ENCODE data around the gene IL25.
"Not testable (repeated sequence)": the region's sequence is repeated elsewhere in the genome, so short reads cannot be mapped to it uniquely, and the experiment has no call there.

The IL25 gene

DNA sequence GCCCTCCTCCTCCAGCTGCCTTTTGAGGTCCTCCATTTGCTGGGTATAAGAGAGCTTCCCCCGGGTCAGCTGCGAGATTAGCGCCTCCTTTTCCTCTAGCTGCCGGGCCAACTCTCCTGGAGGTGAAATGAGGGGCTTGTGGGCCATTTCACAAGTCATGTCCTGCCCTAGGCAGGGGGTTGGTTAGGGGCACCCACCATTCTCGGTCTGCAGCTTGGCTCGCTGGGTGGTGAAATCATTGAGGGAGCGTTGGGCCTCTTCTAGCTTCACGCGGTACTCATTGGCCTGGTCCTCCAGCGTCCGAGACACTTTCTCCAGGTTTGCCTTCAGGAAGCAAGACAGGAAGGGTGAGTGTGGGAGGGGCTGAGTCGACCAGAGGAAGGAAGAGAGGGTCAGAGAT lies 16.8 kb downstream of the IL25 start:
- no peak for DNase-seq (ENCODE audit: low read depth in 2 of 2)
- TF ChIP-seq, protein P1, sequence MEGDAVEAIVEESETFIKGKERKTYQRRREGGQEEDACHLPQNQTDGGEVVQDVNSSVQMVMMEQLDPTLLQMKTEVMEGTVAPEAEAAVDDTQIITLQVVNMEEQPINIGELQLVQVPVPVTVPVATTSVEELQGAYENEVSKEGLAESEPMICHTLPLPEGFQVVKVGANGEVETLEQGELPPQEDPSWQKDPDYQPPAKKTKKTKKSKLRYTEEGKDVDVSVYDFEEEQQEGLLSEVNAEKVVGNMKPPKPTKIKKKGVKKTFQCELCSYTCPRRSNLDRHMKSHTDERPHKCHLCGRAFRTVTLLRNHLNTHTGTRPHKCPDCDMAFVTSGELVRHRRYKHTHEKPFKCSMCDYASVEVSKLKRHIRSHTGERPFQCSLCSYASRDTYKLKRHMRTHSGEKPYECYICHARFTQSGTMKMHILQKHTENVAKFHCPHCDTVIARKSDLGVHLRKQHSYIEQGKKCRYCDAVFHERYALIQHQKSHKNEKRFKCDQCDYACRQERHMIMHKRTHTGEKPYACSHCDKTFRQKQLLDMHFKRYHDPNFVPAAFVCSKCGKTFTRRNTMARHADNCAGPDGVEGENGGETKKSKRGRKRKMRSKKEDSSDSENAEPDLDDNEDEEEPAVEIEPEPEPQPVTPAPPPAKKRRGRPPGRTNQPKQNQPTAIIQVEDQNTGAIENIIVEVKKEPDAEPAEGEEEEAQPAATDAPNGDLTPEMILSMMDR (IDR thresholded peaks at IDR 0.05; ENCODE audit: low read depth, low read length), result no peak
- H3K4me3 ChIP-seq (replicated peaks in 1 of 2; ENCODE audit: low read depth in 2 of 2, low read length in 2 of 2), result no peak overlapping the region

DNA sequence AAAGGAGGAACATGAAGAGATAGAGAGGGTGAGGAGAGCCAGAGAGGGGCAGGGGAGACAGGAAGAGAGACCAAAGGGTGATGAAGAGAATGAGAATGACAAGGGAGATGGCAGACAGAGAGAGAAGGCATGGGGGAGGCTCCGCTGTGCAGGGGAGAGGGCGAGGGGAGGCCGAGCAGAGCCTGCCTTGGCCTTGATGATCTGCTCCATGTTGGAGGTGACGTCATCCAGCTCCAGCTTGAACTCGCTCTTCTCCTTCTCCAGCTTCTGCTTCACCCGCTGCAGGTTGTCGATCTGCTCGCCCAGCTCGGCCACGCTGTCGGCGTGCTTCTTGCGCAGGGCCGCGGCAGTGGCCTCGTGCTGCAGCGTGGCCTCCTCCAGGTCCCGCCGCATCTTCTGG lies 17.3 kb downstream of the IL25 start:
- not testable (repeated sequence) for DNase-seq (ENCODE audit: low read depth in 2 of 2); H3K4me3 ChIP-seq (replicated peaks in 1 of 2; ENCODE audit: low read depth in 2 of 2, low read length in 2 of 2)

DNA sequence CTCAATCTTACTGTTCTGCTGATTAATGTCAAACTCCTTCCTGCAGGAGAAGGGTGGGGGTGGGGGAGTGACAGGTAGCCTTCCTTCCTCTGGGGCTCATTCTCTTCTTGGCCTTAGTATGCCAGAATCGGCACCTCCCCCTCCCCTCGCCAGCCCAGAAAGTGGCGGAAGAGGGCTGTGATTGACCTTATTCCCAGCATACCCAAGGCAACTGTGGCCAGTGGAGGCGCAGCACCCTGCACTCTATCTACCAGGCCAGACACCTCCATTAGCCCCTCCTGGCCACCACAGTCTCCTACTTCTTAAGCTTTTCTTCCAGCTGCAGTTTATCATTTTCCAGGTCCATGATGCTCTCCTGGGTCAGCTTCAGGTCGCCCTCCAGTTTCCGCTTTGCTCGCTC lies 20.0 kb downstream of the IL25 start:
- no peak for DNase-seq (ENCODE audit: low read depth in 2 of 2)
- TF ChIP-seq, protein P1 (IDR thresholded peaks at IDR 0.05; ENCODE audit: low read depth, low read length), result no peak
- H3K4me3 ChIP-seq (replicated peaks in 1 of 2; ENCODE audit: low read depth in 2 of 2, low read length in 2 of 2), result no peak overlapping the region

DNA sequence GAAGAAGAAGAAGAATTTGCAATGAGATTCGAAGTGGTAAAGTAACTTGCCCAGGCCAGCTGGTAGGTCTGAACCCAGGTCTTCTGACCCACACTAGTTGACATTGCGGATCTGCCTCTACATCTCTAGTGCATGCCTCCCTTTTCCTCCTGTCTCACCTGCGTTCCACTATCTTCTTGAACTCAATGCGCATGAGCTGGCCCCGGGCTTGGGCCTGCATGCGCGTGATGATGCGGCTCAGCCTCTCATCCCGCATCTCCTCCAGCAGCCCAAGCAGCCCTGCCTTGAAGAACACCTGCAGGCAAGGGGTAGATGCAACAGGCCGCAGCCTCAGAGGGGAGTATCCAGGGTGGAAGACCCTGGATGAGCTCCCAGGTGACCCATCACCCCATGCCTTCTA lies 23.5 kb downstream of the IL25 start:
- no peak for DNase-seq (ENCODE audit: low read depth in 2 of 2)
- TF ChIP-seq, protein P1 (IDR thresholded peaks at IDR 0.05; ENCODE audit: low read depth, low read length), result no peak

DNA sequence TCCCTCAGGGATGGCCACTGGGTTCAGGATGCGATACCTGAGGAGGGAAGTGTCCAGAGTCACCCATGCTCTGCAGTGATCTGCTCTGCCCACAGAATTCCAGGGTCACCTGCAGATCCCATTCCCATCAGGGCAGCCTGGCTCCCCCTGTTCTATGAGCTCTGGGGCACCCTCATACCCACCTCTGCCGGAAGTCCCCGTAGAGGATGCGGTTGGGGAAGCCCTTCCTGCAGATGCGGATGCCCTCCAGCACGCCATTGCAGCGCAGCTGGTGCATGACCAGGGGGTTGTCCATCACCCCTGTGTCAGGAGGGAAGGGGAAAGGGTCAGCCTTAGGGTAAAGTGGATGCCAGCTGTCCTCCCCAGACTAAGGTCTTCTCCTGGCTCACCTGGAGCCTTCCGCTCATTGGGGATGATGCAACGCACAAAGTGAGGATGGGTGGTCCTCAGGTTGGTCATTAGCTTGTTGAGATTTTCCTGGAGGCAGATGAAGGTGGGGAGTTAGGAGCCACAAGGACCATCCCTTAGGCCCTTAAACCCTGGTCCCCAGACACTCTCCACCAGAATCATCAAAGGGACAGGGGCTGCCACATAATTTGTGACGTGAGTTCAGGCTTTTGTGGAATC lies 24.3 kb downstream of the IL25 start:
- TF ChIP-seq, protein P1 (IDR thresholded peaks at IDR 0.05; ENCODE audit: low read depth, low read length), result no peak
- DNase-seq (ENCODE audit: low read depth in 2 of 2), result no peak

More for the DNA sequence above, 23.5 kb downstream of the IL25 start:
- H3K4me3 ChIP-seq (replicated peaks in 1 of 2; ENCODE audit: low read depth in 2 of 2, low read length in 2 of 2), result no peak overlapping the region

DNA sequence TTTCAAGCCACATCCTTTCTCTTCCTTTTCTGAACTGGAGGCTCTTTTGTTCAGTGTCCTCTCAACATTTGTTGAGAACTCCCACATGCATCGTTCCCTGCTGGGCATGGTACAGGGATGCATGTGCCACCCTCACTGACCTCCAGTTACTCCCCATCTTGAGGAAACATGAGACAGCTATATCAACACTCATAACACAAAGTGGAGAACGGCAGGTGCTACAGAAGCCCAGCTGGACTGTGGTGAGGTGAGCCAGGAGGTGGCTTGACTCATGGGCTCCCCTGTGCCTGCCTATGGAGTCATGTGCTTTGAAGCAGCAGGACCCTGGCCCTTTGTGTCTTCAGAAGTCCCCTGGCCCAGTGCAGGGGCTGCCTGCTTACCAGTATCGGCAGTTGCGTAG lies 25.7 kb downstream of the IL25 start:
- TF ChIP-seq, protein P1 (IDR thresholded peaks at IDR 0.05; ENCODE audit: low read depth, low read length), result no peak

More for the DNA sequence above, 24.3 kb downstream of the IL25 start:
- H3K4me3 ChIP-seq (replicated peaks in 1 of 2; ENCODE audit: low read depth in 2 of 2, low read length in 2 of 2), result no peak overlapping the region

DNA sequence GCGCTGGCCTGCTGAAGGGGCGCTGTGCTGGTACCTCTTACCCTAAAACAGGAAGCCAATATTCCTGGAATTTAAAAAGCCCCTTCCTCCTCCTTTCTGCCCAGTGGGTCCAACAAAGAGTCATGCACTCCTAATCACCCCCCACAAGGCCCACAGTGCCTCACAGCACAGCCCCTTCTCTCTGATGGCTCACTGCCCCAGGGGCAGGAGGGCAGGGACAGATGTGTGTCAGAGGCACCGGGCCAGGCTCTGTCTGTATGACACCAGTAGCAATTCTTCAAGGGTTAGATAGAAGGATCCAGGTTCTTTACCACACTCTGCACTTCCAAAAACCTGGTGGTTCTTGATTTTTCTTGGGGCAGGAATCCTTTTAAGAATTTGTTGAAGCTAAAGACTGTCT lies 26.5 kb downstream of the IL25 start:
- DNase-seq (ENCODE audit: low read depth in 2 of 2), result no peak
- TF ChIP-seq, protein P1 (IDR thresholded peaks at IDR 0.05; ENCODE audit: low read depth, low read length), result no peak
- H3K4me3 ChIP-seq (replicated peaks in 1 of 2; ENCODE audit: low read depth in 2 of 2, low read length in 2 of 2), result no peak overlapping the region

More for the DNA sequence above, 25.7 kb downstream of the IL25 start:
- H3K4me3 ChIP-seq (replicated peaks in 1 of 2; ENCODE audit: low read depth in 2 of 2, low read length in 2 of 2), result no peak overlapping the region
- DNase-seq (ENCODE audit: low read depth in 2 of 2), result no peak
